GM19438 (cell line): ENCODE data around the gene OR2V2.
A peak's percentile ranks its signal among the peaks of the same experiment; 100 is the strongest.

Experiments used
- ATAC-seq: cut with Tn5 transposase; IDR thresholded peaks from one replicate; pipeline ENCODE4 v1.9.1; 2021; ENCODE audit warnings: low read depth; ENCODE audit not compliant: unreplicated experiment

OR2V2 gene

DNA sequence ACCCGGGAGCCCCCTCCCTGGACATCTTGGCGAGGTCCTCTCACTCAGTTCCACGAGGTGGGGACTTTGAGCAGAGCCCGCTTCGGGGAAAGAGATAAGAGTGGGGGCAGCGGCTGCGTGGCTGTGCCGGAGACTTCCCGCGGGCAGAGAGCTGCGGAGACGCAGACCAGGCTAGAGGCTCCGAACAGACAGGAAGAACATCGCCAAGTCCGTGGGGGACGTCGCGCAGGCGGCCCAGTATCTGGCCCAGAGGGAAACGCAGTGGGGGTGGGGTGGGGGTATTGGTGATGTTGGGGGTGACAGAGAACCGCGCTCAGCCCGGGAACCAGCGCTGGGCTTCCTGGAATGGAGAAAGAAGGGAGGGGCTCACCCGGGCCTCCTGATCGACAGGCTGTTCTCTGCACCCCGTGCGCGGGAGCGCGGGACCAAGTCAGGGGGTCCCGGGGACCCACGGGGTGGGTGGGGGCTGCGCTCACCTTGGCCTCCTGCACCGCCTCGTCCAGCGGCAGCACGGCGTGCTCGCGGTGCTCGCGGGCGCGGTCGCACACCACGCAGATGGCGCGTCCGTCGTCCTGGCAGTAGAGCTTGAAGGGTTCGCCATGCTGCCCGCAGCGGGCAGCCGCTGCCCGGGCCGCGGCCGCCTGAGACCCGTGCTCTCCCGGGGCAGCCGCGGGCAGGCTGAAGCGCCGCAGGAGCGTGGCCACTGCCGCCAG, 56.9 kb downstream of the OR2V2 start:
- no peak for ATAC-seq

DNA sequence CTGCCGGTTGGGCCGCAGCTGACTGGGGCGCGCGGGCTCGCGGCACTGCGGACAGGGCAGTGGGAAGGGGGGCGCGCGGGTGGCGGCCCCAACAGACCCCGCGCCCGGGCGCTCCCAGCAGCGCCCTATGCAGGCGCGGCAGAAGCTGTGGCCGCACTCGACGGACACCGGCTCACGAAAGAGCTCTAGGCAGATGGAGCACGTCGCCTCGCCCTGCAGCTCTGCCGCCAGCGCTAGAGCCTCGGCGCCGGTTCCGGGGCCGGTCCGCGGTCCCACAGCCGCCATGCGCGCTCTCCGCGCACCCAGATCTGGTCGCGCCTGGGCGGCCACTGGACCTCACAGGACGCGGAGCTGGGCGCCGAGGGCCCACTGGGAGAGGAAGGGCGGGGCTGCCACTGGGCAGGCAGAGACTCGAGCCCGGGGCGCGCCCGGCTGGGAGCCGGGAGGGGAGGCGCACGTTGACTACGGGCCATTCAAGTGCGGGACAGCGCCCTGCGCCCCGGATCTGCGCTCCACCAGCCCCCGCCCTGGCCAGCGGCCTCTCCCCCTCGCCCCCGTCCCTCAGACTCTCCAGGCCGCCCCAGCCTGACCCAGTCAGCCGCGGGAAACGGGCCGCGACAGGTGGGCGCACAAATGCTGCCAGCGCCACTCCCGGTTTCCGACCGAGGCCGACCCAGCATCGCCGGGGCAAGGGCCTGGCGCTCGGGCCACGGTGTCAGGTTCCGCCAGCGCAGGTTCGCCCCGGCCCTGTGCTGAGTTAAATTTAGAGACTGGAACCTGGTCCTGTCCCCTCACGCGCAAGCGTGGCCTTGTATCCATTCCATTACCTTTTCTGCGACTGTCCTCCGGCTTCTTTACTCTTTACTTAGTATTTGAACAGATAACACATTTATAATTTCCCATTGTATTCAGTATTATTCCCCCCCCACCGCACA, 57.7 kb downstream of the OR2V2 start, which contains the start of gene TRIM7:
TRIM7 (minus strand) TSS at position 371 of the 935 bp plus-strand sequence; CDS start at position 285, 86 bp downstream.
- ATAC-seq: no peak

DNA sequence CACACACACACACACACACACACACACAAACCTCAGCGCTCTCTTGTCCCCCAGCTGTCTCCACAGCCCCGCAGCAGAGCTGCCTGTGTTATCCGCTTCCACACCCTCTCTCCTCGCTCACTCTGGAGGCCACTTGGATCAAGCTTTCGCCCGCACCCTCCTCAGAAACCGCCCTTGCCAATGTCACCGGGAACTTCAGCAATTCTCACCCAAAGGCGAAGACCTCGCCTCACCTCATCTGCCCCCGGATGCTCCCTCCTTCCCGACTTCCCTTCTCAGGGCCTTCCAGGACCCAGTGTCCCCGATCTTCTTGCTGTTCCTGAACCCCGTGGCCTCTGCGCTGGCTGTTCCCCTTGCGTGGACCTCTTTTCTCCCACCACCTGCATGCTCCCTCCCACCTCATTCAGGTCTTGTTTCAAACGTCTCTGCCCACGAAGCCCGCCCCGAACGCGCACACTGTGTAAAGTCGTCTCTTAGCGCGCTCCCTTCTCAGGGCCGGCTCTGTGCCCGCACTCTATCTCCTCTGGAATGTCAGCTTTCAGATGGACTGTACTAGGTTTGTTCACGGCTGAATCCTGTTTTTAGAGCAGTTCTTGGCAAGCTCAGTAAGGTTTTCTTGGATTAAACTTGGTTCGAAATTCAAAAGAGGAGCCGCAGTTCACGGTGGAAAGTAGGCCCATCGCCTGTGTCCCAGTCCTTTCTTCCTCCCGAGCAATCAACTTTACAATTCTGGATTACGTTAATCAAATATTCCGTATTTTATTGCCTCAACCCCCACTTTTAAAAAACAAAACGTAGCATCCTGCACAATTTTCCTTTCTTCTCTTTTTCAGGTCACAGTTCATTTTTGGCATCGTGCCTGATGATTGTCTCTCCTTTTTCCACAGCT, 58.6 kb downstream of the OR2V2 start:
- no peak for ATAC-seq

DNA sequence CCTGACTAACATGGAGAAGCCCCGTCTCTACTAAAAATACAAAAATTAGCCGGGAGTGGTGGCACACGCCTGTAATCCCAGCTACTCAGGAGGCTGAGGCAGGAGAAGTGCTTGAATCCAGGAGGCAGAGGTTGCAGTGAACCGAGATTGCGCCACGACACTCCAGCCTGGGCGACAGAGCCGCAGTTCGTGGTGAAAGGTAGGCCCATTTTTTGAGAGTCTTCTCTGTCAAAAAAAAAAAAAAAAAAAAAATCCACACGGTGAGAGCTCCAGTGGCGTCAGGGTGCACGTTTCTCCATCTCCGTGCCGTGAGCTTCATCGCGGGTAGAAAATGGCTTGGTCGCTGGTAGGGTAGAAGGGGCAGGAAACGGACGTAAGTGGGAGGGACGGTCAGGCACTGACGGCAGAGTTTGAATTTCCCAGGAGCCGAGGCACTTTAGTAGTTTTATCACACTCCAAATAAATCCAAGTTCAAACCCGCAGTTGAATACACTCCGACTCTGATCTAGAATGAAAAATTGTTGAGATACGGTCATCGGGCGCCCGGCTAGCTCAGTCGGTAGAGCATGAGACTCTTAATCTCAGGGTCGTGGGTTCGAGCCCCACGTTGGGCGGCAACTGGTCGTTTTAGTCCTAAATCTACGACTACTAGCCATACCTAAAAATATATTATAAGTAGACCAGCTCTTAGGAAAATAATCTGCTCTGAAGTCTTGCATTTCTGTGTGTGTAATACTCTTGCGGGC, 60.0 kb downstream of the OR2V2 start:
- peak; percentile 27 for ATAC-seq

DNA sequence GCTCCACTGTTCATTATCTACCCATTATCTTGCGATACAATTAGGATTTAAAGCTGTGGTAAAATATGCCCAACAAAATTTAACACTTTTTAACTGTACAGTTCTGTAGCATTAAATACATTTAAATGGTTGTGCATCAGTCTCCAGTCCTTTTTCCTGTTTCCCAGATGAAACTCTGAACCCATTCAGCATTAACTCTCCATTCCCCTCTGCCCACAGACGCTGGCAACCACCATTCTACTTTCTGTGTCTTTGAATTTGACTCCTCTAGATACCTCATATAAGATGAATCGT, 60.5 kb downstream of the OR2V2 start:
- no peak for ATAC-seq
